ENCODE measurements around the gene KRTAP5-2.

- TF ChIP-seq POLR2A (IDR thresholded peaks at IDR 0.05; ENCODE audit: low read length) (no peak), GATA1 (IDR thresholded peaks at IDR 0.05; ENCODE audit: low read depth, low read length) (no peak)
These were observed 38.3 kb upstream of the KRTAP5-2 start for GRCh38 chr11:1636291-1636950.
